Dendritic cell treated with granulocyte-macrophage colony-stimulating factor and Interleukin-4, amounts not matched to agents 40 ng/mL and 50 ng/mL, for 4 days (primary cell): ENCODE data around the gene MRGPRG.

ENCODE experiments used
- H3K27ac Mint-ChIP-seq: one replicate; pipeline ENCODE4 v1.8.0; 2022; ENCODE audit warnings: mild to moderate bottlenecking, mixed read lengths
- H3K27me3 Mint-ChIP-seq: one replicate; pipeline ENCODE4 v1.8.0; 2022; ENCODE audit warnings: mild to moderate bottlenecking, mixed read lengths
- H3K36me3 Mint-ChIP-seq: one replicate; pipeline ENCODE4 v1.8.0; 2022; ENCODE audit warnings: low read depth, mixed read lengths
- H3K4me1 Mint-ChIP-seq: one replicate; pipeline ENCODE4 v1.8.0; 2022; ENCODE audit warnings: low read depth, mixed read lengths
- H3K4me3 Mint-ChIP-seq: one replicate; pipeline ENCODE4 v1.8.0; 2022; ENCODE audit warnings: mild to moderate bottlenecking, moderate library complexity, mixed read lengths
- H3K9me3 Mint-ChIP-seq: one replicate; pipeline ENCODE4 v1.8.0; 2022; ENCODE audit warnings: mixed read lengths
- intact Hi-C: fragments of 100-400 bp; cut with micrococcal nuclease; formaldehyde crosslinking; loops from one replicate; pipeline ENCODE4 v1.15.0; 2022

Gene MRGPRG

GRCh38 chr11:3206922-3207204, 11.8 kb downstream of the MRGPRG start:
- intact Hi-C loops, result no loop called here
- Mint-ChIP-seq H3K36me3 (no peaks in the 10 kb centered on the region), H3K9me3 (peaks cover 7% of the 10 kb centered on the region), H3K27ac (no peak overlapping the region), H3K4me1 (peaks cover 4% of the 10 kb centered on the region), H3K27me3 (peaks cover 45% of the 10 kb centered on the region), H3K4me3 (no peak overlapping the region)

- Mint-ChIP-seq H3K4me3 (no peak overlapping the region), H3K27ac (no peak overlapping the region), H3K9me3 (peaks cover 2% of the 10 kb centered on the region), H3K27me3 (peaks cover 46% of the 10 kb centered on the region), H3K36me3 (no peaks in the 10 kb centered on the region), H3K4me1 (peaks cover 4% of the 10 kb centered on the region)
- intact Hi-C loops, result no loop called here
Measured at GRCh38 chr11:3206156-3206921, 12.3 kb downstream of the MRGPRG start.

- Mint-ChIP-seq H3K4me1 (peaks cover 4% of the 10 kb centered on the region), H3K27ac (no peak overlapping the region), H3K36me3 (no peaks in the 10 kb centered on the region), H3K4me3 (no peak overlapping the region), H3K9me3 (no peaks in the 10 kb centered on the region), H3K27me3 (peaks cover 54% of the 10 kb centered on the region)
- intact Hi-C loops, result no loop called here
Measured at GRCh38 chr11:3205261-3206155, 13.1 kb downstream of the MRGPRG start.

- intact Hi-C loops, result no loop called here
- H3K4me1 Mint-ChIP-seq, result peaks cover 4% of the 10 kb centered on the region
- H3K27ac Mint-ChIP-seq, result no peak overlapping the region
- H3K9me3 Mint-ChIP-seq, result no peaks in the 10 kb centered on the region
- H3K27me3 Mint-ChIP-seq, result peaks cover 57% of the 10 kb centered on the region
- H3K4me3 Mint-ChIP-seq, result no peak overlapping the region
- H3K36me3 Mint-ChIP-seq, result no peaks in the 10 kb centered on the region
Measured at GRCh38 chr11:3204141-3205015, 14.2 kb downstream of the MRGPRG start.

- H3K4me3 Mint-ChIP-seq, result no peak overlapping the region
Measured at GRCh38 chr11:3203221-3204043, 15.2 kb downstream of the MRGPRG start.

GRCh38 chr11:3202759-3203158, 15.9 kb downstream of the MRGPRG start:
- Mint-ChIP-seq H3K4me1 (peaks cover 4% of the 10 kb centered on the region), H3K27ac (no peak overlapping the region), H3K4me3 (no peak overlapping the region), H3K36me3 (no peaks in the 10 kb centered on the region), H3K27me3 (peaks cover 63% of the 10 kb centered on the region), H3K9me3 (no peaks in the 10 kb centered on the region)
- intact Hi-C loops, result no loop called here

More at GRCh38 chr11:3203221-3204043, 15.2 kb downstream of the MRGPRG start:
- Mint-ChIP-seq H3K9me3 (no peaks in the 10 kb centered on the region), H3K4me1 (peaks cover 4% of the 10 kb centered on the region), H3K27ac (no peak overlapping the region), H3K36me3 (no peaks in the 10 kb centered on the region), H3K27me3 (peaks cover 59% of the 10 kb centered on the region)
- intact Hi-C loops, result no loop called here

GRCh38 chr11:3202305-3202704, 16.3 kb downstream of the MRGPRG start:
- H3K4me3 Mint-ChIP-seq, result no peak overlapping the region
- peaks cover 4% of the 10 kb centered on the region for H3K4me1 Mint-ChIP-seq
- H3K27ac Mint-ChIP-seq, result no peak overlapping the region
- H3K9me3 Mint-ChIP-seq, result no peaks in the 10 kb centered on the region
- peaks cover 68% of the 10 kb centered on the region for H3K27me3 Mint-ChIP-seq
- no peaks in the 10 kb centered on the region for H3K36me3 Mint-ChIP-seq
- intact Hi-C loops, result no loop called here

GRCh38 chr11:3201677-3202181, 16.9 kb downstream of the MRGPRG start:
- Mint-ChIP-seq H3K9me3 (no peaks in the 10 kb centered on the region), H3K27me3 (peaks cover 73% of the 10 kb centered on the region), H3K36me3 (no peaks in the 10 kb centered on the region), H3K4me1 (peaks cover 4% of the 10 kb centered on the region), H3K4me3 (no peak overlapping the region), H3K27ac (no peak overlapping the region)
- intact Hi-C loops, result no loop called here

- Mint-ChIP-seq H3K9me3 (no peaks in the 10 kb centered on the region), H3K27me3 (peaks cover 73% of the 10 kb centered on the region), H3K4me1 (peaks cover 4% of the 10 kb centered on the region), H3K27ac (no peak overlapping the region), H3K4me3 (no peak overlapping the region), H3K36me3 (no peaks in the 10 kb centered on the region)
- intact Hi-C loops, result no loop called here
Measured at GRCh38 chr11:3201112-3201581, 17.5 kb downstream of the MRGPRG start.

GRCh38 chr11:3200388-3201111, 18.1 kb downstream of the MRGPRG start:
- Mint-ChIP-seq H3K36me3 (no peaks in the 10 kb centered on the region), H3K27ac (no peak overlapping the region), H3K9me3 (no peaks in the 10 kb centered on the region), H3K27me3 (peaks cover 74% of the 10 kb centered on the region), H3K4me3 (no peak overlapping the region), H3K4me1 (peaks cover 3% of the 10 kb centered on the region)
- intact Hi-C loops, result no loop called here

GRCh38 chr11:3199537-3200295, 18.9 kb downstream of the MRGPRG start:
- Mint-ChIP-seq H3K36me3 (no peaks in the 10 kb centered on the region), H3K9me3 (no peaks in the 10 kb centered on the region), H3K4me1 (peaks cover 7% of the 10 kb centered on the region), H3K27ac (no peak overlapping the region), H3K27me3 (peaks cover 74% of the 10 kb centered on the region), H3K4me3 (no peak overlapping the region)
- intact Hi-C loops, result no loop called here

GRCh38 chr11:3198815-3199214, 19.8 kb downstream of the MRGPRG start:
- intact Hi-C loops, result no loop called here
- H3K27ac Mint-ChIP-seq, result no peak overlapping the region
- no peaks in the 10 kb centered on the region for H3K36me3 Mint-ChIP-seq
- H3K4me1 Mint-ChIP-seq, result peaks cover 7% of the 10 kb centered on the region
- no peaks in the 10 kb centered on the region for H3K9me3 Mint-ChIP-seq
- no peak overlapping the region for H3K4me3 Mint-ChIP-seq
- H3K27me3 Mint-ChIP-seq, result peaks cover 75% of the 10 kb centered on the region
